Urinary bladder (tissue), 4 donors: ENCODE measurements around the gene BDKRB2. TPM values are rescaled to one million over a fixed set of nuclear protein-coding genes. Genes with fewer than 3 reads are reported as not detected.

ENCODE experiments used
- DNase-seq: peaks from one replicate; pipeline ENCODE4 v3.0.0-alpha.2; 2015; ENCODE audit errors: extremely low spot score
- H3K27ac ChIP-seq: one replicate; pipeline ENCODE4 v1.5.1; 2013; ENCODE audit warnings: low read depth, mild to moderate bottlenecking, moderate library complexity
- H3K36me3 ChIP-seq: one replicate; pipeline ENCODE4 v1.6.1; 2013; ENCODE audit warnings: mild to moderate bottlenecking, moderate library complexity; ENCODE audit not compliant: insufficient read depth
- H3K4me1 ChIP-seq: one replicate; pipeline ENCODE4 v1.6.1; 2013; ENCODE audit warnings: mild to moderate bottlenecking, moderate library complexity; ENCODE audit not compliant: insufficient read depth
- H3K4me3 ChIP-seq: one replicate; pipeline ENCODE4 v1.5.1; 2013; ENCODE audit warnings: low read depth, low read length
- WGBS: extraction: QIAGEN DNeasy Blood & Tissue Kit; methylation state at CpG from one replicate; pipeline ENCODE4 v1.1.7; 2013; 5-methylcytosine and 5-hydroxymethylcytosine counted together
- polyA plus RNA-seq: library from polyadenylated mRNA; stranded (reverse); fragments of 200-250 nt; gene quantifications from one replicate; pipeline ENCODE4 v1.2.3, GENCODE V29; 2013
- total RNA-seq: library from RNA; depleted of rRNA; stranded (reverse); fragments of >200 nt; gene quantifications from one replicate; pipeline ENCODE4 v1.2.3, GENCODE V29; 2014
- donor health status: healthy with polysubstance abuse.
- donor health status: healthy.

BDKRB2 gene
- total and polyA plus RNA-seq, 2 donors = 10.5 to 30.5 TPM

GRCh38 chr14:96274122-96274521 is 69.5 kb downstream of the BDKRB2 start:
- no peak overlapping the region for H3K27ac ChIP-seq
- no peak overlapping the region for H3K4me3 ChIP-seq
- H3K36me3 ChIP-seq = no peaks in the 10 kb centered on the region
- 83% methylated on average over 5 of the region's 5 CpGs for WGBS
- no peak for DNase-seq
- no peaks in the 10 kb centered on the region for H3K4me1 ChIP-seq

- Histone ChIP-seq H3K4me3 (no peak overlapping the region), H3K27ac (no peak overlapping the region), H3K36me3 (no peaks in the 10 kb centered on the region), H3K4me1 (no peaks in the 10 kb centered on the region)
- DNase-seq = peak; percentile 49
- 49% methylated on average over 6 of the region's 6 CpGs for WGBS
Observed at GRCh38 chr14:96274543-96274942, 69.9 kb downstream of the BDKRB2 start.

GRCh38 chr14:96275177-96276112 is 70.8 kb downstream of the BDKRB2 start:
- no peak overlapping the region for H3K4me3 ChIP-seq
- H3K27ac ChIP-seq = peak overlapping the region; percentile 39
- DNase-seq = no peak
- no peaks in the 10 kb centered on the region for H3K4me1 ChIP-seq
- no peaks in the 10 kb centered on the region for H3K36me3 ChIP-seq
- WGBS = 17% methylated on average over 17 of the region's 17 CpGs

GRCh38 chr14:96277890-96278289 is 73.3 kb downstream of the BDKRB2 start:
- no peaks in the 10 kb centered on the region for H3K36me3 ChIP-seq
- no peaks in the 10 kb centered on the region for H3K4me1 ChIP-seq
- 100% methylated on average over 1 of the region's 1 CpG for WGBS
- no peak for DNase-seq
- H3K27ac ChIP-seq = no peak overlapping the region
- H3K4me3 ChIP-seq = no peak overlapping the region

- WGBS = 63% methylated on average over 8 of the region's 8 CpGs
- Histone ChIP-seq H3K36me3 (peaks cover 2% of the 10 kb centered on the region), H3K4me3 (no peak overlapping the region), H3K4me1 (no peaks in the 10 kb centered on the region), H3K27ac (no peak overlapping the region)
- DNase-seq = no peak
Observed at GRCh38 chr14:96279564-96279963, 74.9 kb downstream of the BDKRB2 start.

- Histone ChIP-seq H3K27ac (no peak overlapping the region), H3K4me1 (no peaks in the 10 kb centered on the region), H3K36me3 (peaks cover 2% of the 10 kb centered on the region), H3K4me3 (no peak overlapping the region)
- no peak for DNase-seq
- WGBS = 98% methylated on average over 2 of the region's 2 CpGs
Observed at GRCh38 chr14:96280104-96280503, 75.5 kb downstream of the BDKRB2 start.

GRCh38 chr14:96281486-96281885 is 76.8 kb downstream of the BDKRB2 start:
- Histone ChIP-seq H3K36me3 (peaks cover 2% of the 10 kb centered on the region), H3K4me3 (no peak overlapping the region), H3K4me1 (no peaks in the 10 kb centered on the region), H3K27ac (no peak overlapping the region)
- no peak for DNase-seq
- WGBS = 25% methylated on average over 4 of the region's 4 CpGs

GRCh38 chr14:96284008-96284407 is 79.4 kb downstream of the BDKRB2 start:
- no peak overlapping the region for H3K4me3 ChIP-seq
- H3K27ac ChIP-seq = no peak overlapping the region
- no peak for DNase-seq
- peaks cover 2% of the 10 kb centered on the region for H3K36me3 ChIP-seq
- 95% methylated on average over 9 of the region's 9 CpGs for WGBS
- no peaks in the 10 kb centered on the region for H3K4me1 ChIP-seq

- no peak for DNase-seq
- no peak overlapping the region for H3K4me3 ChIP-seq
- H3K4me1 ChIP-seq = no peaks in the 10 kb centered on the region
- 80% methylated on average over 1 of the region's 1 CpG for WGBS
- H3K36me3 ChIP-seq = peaks cover 2% of the 10 kb centered on the region
- H3K27ac ChIP-seq = no peak overlapping the region
Observed at GRCh38 chr14:96284430-96284829, 79.8 kb downstream of the BDKRB2 start.

- Histone ChIP-seq H3K4me3 (no peak overlapping the region), H3K4me1 (no peaks in the 10 kb centered on the region), H3K27ac (no peak overlapping the region), H3K36me3 (peaks cover 2% of the 10 kb centered on the region)
- 44% methylated on average over 17 of the region's 17 CpGs for WGBS
- DNase-seq = no peak
Observed at GRCh38 chr14:96285667-96286066, 81.0 kb downstream of the BDKRB2 start.

GRCh38 chr14:96286251-96286650 is 81.6 kb downstream of the BDKRB2 start:
- H3K27ac ChIP-seq = no peak overlapping the region
- peaks cover 2% of the 10 kb centered on the region for H3K36me3 ChIP-seq
- 63% methylated on average over 1 of the region's 1 CpG for WGBS
- no peak overlapping the region for H3K4me3 ChIP-seq
- H3K4me1 ChIP-seq = no peaks in the 10 kb centered on the region
- DNase-seq = no peak

- no peaks in the 10 kb centered on the region for H3K4me1 ChIP-seq
- peaks cover 2% of the 10 kb centered on the region for H3K36me3 ChIP-seq
- H3K4me3 ChIP-seq = no peak overlapping the region
- DNase-seq = no peak
- 95% methylated on average over 1 of the region's 1 CpG for whole genome bisulfite sequencing
- no peak overlapping the region for H3K27ac ChIP-seq
Observed at GRCh38 chr14:96287856-96288255, 83.2 kb downstream of the BDKRB2 start.
